ENCODE data around the gene NEUROG3.
A peak's percentile ranks its signal among the peaks of the same experiment; 100 is the strongest.

The NEUROG3 gene

DNA sequence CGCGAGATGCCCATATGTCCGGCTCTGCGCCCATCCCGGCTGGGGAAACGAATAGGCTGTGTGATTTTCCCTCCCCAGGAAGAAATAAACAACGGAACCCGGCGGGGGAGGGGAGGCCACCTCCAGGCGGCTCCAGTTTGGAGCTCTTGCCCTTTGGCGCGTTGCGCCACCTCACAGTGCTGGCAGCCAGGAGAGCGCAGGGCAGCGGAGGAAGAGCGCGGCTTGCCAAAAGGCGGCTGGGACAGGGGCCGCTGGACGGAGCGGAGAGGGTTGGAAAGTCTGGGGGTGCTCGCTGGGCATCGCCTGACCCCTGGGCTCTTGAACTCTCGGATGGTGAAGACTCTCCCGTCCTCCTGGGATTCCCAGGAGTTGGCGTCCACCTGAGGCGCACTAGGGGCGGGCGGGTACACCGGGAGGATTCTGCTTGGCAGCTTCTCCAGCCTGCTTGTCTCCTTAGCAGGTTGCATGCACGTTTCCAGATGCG lies 5.3 kb upstream of the NEUROG3 start:
- Mint-ChIP-seq H3K36me3 (no peaks in the 10 kb centered on the region), H3K9me3 (no peaks in the 10 kb centered on the region), H3K27ac (no peak overlapping the region), H3K4me3 (no peak overlapping the region), H3K27me3 (peaks cover 65 to 78% of the 10 kb centered on the region in 2 donors), H3K4me1 (peaks cover 13 to 16% of the 10 kb centered on the region in 2 donors)
- ATAC-seq (replicated peaks): no peak
- DNase-seq: no peak

DNA sequence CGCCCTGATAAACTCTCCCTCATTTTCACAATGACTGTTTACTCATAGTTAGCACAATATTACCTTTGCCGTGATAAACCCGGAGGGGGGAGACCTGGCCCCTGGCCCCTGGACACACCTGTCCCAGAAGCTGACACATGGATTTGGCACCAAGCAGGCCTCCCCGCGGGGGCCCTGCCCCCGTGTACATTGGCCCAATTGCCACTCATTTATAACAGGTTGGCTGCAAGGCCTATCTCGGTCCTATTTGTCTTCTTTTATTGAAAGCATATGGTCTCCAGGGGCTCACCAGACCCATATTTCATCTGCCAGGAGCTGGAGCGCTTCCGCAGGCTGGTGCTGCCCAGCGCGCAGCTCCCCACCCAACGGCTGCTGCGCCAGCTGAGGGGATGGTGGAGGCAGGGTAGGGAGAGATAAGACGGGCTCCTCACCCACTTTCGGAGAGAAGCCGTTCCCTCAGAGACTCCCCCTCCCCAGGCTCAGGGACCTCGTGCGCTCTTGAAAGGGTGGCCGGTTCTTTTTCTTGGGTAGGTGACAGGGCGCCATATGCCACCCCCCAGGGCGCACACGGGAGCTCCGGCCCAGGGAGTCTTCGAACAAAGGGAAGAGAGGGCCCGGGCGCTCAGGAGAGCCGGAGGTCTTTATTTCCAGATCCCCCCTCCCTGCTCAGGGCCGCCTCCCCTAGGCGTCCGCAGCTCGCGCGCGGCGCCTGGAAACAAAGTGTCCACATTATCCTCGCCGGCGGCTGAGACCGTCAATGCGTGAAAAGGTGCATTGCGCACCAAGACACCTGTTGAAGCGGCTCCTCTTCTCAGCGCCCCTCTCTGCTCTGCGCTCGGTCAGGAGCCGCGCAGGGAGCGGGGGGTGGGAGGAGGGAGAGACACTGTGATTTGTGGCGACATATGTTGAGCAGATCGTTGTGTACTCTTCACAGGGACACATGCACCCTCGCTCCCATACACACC lies 4.3 kb upstream of the NEUROG3 start:
- ATAC-seq (replicated peaks): no peak
- Mint-ChIP-seq H3K4me1 (peaks cover 17 to 26% of the 10 kb centered on the region in 2 donors), H3K4me3 (peak overlapping the region in 1 of 2 donors; percentile 21), H3K36me3 (no peaks in the 10 kb centered on the region), H3K9me3 (no peaks in the 10 kb centered on the region), H3K27ac (no peak overlapping the region), H3K27me3 (peaks cover 72 to 86% of the 10 kb centered on the region in 2 donors)
- DNase-seq: no peak

DNA sequence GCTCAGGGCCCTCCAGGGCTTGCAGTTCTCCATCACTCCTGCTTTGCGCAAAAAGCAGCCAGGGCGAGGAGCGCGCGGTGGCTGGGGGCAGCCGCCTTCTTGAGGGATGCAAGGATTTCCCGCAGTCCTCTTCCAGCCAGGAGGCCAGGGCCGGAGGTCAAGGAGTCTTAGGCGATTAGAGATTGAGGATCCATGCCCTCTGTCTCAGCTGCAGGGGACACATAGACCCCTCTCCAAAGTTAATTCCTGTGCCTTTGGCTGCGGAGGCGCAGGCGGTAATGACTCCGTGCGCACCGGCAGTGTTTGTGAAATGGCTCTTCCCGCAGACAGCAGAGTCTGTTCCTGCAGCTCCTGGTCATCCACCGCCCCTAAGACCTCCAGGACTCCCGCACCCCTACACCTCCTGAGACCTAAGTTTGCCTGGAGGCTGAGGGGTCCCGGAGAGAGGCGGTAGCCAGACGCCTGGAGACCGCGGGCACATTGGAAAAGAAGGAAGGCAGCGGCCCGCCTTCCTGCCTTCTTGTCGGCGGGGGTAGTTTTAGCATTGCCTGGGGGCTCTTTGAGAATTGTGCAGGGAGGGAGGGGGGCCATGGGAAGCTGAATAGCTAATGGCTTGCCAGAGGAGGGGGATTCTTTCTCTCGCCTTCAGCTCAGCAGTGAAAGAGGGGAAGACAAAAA lies 3.3 kb upstream of the NEUROG3 start:
- Mint-ChIP-seq H3K4me1 (peaks cover 20 to 32% of the 10 kb centered on the region in 2 donors), H3K27me3 (peaks cover 78 to 94% of the 10 kb centered on the region in 2 donors), H3K4me3 (no peak overlapping the region), H3K9me3 (no peaks in the 10 kb centered on the region), H3K27ac (peak overlapping the region; percentile 82), H3K36me3 (peaks cover 0 to 3% of the 10 kb centered on the region in 2 donors)
- DNase-seq: no peak
- ATAC-seq (replicated peaks): no peak

DNA sequence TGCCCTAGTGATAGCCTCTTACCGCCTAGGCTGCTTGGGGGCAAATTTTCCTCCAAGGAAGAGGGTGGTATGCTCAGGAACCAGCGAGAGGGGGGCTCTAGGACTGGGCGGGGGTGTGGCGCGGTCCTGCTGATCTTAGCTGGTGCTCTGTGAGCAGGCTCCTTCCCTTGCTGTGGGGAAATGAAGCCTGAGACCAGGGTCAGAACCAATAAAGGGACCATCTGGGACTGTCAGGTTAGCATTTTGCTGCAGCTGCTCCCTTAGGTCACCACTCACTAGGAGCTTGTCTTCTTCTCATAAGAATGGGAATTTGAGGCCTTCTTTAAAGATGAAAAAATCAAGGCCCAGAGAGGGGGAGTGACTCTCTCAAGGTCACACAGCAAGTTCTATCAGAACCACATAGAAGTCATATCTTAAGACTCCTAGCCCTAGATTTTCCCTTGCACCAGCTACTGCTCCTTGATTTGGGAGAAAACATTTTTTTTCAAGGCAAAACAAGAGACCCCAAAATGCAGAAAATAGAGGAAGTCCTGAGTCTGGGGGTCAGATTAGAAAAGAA lies 2.0 kb upstream of the NEUROG3 start:
- Mint-ChIP-seq H3K27ac (no peak overlapping the region), H3K27me3 (peaks cover 78 to 95% of the 10 kb centered on the region in 2 donors), H3K9me3 (no peaks in the 10 kb centered on the region), H3K36me3 (peaks cover 0 to 3% of the 10 kb centered on the region in 2 donors), H3K4me3 (peak overlapping the region in 1 of 2 donors; percentile 39), H3K4me1 (peaks cover 24 to 35% of the 10 kb centered on the region in 2 donors)
- ATAC-seq (replicated peaks) (no peak), DNase-seq (no peak)

DNA sequence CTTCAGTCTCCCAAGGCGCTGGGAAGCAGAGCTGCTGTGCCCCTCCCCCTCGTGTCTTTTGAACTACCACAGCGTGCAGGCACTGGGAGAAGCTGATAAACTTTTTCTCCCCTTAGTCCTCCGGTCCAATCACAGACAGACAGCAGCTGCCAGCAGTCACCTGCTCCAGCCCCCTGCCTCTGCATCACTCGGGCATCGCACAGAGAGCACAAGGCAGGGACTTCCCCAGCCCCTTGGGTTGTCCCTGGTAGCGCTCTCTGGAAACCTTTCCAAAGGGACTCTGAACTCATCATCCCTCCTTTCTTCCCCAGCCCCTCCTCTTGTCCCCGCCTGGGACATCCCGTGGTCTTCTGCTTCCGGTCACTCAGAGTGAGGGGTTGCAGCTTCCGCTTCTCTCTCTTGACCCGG lies 1.4 kb upstream of the NEUROG3 start:
- H3K27ac Mint-ChIP-seq: peak overlapping the region; percentile 39
- H3K36me3 Mint-ChIP-seq: peaks cover 3% of the 10 kb centered on the region in 2 donors
- peak overlapping the region; percentile 39 to 60 for H3K4me3 Mint-ChIP-seq
- DNase-seq (no peak), ATAC-seq (replicated peaks) (peak in 1 of 2 donors; percentile 20)
- no peaks in the 10 kb centered on the region for H3K9me3 Mint-ChIP-seq
- peaks cover 78 to 95% of the 10 kb centered on the region in 2 donors for H3K27me3 Mint-ChIP-seq
- H3K4me1 Mint-ChIP-seq: peaks cover 24 to 35% of the 10 kb centered on the region in 2 donors

DNA sequence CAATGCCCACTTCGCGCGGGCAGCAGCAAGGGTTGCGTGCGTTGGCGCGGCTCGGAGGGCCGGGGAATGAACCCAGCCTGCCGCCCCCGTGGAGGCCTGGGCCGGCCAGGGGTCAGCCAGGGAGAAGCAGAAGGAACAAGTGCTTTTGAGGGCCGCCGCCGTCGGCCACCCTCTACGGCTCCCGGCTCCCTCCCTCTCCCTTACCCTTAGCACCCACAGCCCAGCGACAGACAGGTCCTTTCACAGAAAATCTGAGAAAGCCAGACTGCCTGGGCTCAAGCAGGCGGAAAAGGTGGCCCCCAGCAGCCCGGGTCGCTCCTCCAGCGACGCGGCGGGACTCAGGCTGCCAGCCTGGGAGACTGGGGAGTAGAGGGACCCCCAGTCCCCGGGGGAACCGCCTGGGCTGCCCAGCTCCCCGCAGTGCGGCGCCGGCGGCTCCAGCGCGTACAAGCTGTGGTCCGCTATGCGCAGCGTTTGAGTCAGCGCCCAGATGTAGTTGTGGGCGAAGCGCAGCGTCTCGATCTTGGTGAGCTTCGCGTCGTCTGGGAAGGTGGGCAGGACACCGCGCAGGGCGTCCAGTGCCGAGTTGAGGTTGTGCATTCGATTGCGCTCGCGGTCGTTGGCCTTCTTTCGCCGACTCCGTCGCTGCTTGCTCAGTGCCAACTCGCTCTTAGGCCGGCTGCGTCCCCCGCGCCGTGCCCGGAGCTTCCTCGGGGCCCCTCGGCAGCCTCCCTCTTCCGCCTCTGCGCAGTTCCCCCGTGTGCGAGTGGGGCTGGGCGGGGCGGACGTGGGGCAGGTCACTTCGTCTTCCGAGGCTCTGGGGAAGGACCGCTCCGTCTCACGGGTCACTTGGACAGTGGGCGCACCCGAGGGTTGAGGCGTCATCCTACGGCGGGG lies 815 bp downstream of the NEUROG3 start:
- Mint-ChIP-seq H3K9me3 (no peaks in the 10 kb centered on the region), H3K4me3 (peak overlapping the region; percentile 77 to 79), H3K4me1 (peaks cover 22 to 35% of the 10 kb centered on the region in 2 donors), H3K36me3 (peaks cover 3% of the 10 kb centered on the region in 2 donors), H3K27me3 (peaks cover 73 to 94% of the 10 kb centered on the region in 2 donors), H3K27ac (peak overlapping the region; percentile 91)
- DNase-seq (no peak), ATAC-seq (replicated peaks) (peak; percentile 9 to 29)

DNA sequence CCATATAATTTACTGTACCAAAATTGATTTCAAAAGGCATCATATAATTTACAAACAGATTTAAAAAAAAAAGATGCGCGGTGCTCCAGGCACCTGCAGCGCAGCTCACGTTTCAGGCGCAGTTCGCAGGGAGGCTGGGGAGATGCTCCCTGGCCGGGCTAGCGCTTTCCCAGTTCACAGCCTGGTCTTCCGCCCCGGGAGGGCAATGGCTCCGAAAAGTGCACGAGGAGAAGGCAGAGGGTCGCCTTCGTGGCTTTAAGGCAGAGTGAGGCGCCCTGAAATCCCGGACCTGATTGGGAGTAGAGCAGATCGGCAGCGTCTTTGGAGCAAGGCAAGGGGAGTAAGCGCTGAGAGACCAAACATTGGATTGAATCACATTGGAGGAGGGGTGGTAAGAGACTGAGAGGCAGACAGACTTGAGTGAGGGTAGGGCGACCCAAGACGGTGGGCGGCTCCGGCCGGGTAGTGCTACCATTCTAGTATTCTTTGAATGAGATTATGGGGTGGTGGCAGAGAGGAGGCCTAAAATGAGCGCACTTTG lies 1.5 kb downstream of the NEUROG3 start:
- Mint-ChIP-seq H3K4me3 (peak overlapping the region; percentile 61 to 79), H3K36me3 (peaks cover 3% of the 10 kb centered on the region in 2 donors), H3K27me3 (peaks cover 76 to 94% of the 10 kb centered on the region in 2 donors), H3K9me3 (no peaks in the 10 kb centered on the region), H3K4me1 (peaks cover 22 to 35% of the 10 kb centered on the region in 2 donors), H3K27ac (peak overlapping the region; percentile 63)
- DNase-seq (no peak), ATAC-seq (replicated peaks) (no peak)

DNA sequence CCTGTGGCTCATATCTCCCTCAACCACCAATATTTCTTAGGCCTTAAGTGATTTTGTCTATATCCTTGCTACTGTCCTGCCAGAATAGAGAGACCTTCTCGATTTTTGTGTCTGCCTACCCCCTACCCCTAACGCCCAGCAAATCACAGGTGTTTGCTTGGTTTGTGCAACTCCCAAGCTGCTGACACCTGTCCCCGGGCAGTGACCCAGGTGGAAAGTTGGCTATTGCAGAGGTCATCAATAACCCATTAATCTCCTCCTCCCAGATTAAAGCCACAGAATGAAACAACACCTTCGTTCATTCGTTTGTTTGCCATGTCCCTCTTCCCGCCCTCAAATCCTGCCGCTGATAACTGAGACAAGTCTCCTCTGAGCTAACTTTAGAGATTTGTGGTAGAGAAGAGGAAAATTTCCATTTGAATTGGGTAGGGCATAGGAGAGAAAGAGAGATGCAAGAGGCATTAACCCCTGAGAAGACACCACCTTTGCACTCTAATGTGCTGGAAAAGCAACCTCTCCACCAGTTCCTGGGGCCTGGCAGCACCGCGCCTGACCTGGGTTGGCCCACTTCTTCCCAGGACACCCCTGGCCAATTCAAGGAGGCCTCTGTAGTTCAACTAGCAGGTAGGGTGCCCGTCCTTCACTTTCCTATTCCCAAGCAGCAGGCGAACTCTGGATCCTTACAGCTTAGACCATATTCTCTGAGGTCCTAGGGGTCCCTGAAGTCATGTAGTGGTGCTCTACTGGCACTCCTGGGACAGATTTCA lies 3.0 kb downstream of the NEUROG3 start:
- Mint-ChIP-seq H3K9me3 (no peaks in the 10 kb centered on the region), H3K27ac (peak overlapping the region; percentile 43), H3K4me1 (peaks cover 22 to 35% of the 10 kb centered on the region in 2 donors), H3K4me3 (no peak overlapping the region), H3K36me3 (peaks cover 3% of the 10 kb centered on the region in 2 donors), H3K27me3 (peaks cover 80 to 96% of the 10 kb centered on the region in 2 donors)
- ATAC-seq (replicated peaks) (no peak), DNase-seq (no peak)

DNA sequence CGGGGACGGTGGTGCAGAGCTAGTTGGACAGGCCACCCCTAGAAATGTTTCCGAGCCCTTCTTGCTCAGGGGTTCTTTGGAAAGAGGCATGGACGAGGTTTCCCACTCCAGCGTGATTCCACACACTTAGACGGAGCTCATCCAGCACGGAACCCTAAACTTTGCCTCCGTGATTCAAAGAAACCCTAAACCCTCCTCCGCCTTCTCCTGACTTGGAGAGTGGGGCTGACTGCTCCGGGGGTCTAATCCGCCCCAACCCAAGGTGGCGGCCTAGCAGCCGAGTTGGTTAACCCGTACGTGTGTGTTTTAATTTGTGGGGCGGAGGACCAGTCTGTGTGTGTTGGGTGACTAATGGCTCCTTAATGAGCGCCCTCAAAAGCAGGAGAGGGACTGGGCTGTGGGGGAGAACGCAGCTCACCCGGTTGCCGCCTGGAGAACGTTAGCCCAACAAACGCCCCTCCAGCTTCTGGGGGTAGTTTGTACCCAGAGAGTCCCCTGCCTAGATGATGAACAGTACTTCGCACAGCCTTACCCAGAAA lies 3.8 kb downstream of the NEUROG3 start:
- Mint-ChIP-seq H3K27me3 (peaks cover 79 to 95% of the 10 kb centered on the region in 2 donors), H3K36me3 (peaks cover 3% of the 10 kb centered on the region in 2 donors), H3K4me3 (no peak overlapping the region), H3K9me3 (no peaks in the 10 kb centered on the region), H3K4me1 (peaks cover 17 to 29% of the 10 kb centered on the region in 2 donors), H3K27ac (no peak overlapping the region)
- ATAC-seq (replicated peaks) (no peak), DNase-seq (no peak)

DNA sequence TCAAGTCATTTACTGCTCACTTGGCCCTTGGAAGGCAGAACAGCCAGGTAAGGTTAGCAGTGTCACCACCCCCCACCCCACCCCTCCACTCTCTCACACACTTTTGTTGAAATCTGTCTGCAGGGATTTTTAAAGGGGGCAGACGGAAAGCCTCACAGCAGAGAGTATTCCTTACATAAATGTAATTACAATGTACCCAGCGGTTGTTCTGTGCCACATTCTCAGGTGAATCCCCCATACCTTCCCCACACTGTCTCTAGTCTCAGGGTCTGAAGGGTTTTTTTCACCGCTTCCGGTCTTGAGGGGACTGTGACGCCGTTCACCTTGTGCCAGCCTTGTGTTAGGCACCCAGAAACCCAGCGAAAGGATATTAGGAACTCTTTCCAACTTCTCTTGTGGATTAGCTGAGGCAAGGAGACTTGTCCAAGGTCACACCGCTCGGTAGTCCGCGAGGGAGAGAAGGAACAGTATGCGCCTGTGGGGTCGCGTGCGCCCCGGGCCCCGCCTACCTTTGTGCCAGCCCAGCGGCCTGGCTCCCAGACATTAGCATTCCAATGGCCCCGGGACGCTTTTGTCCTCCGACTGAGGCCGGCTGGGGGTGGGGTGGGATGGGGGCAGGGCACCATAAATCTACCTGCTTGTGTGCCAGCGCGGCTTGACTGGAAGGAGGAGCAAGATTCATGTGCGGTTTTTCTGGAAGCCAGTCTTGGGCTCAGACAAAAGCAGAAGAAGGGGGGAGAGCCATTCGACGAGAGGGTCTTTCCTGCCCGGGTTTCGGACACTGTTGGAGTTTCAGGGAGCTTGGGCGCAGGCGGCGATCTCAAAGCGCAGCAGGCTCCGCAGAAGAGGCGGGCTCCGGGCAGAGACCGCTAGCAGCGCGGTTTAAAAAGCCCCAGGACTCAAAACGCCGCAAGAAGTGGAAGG lies 4.5 kb downstream of the NEUROG3 start:
- Mint-ChIP-seq H3K4me1 (peaks cover 14 to 21% of the 10 kb centered on the region in 2 donors), H3K36me3 (peaks cover 3% of the 10 kb centered on the region in 2 donors), H3K27me3 (peaks cover 81 to 95% of the 10 kb centered on the region in 2 donors), H3K9me3 (no peaks in the 10 kb centered on the region), H3K27ac (no peak overlapping the region), H3K4me3 (no peak overlapping the region)
- no peak for ATAC-seq (replicated peaks)
- DNase-seq: no peak

DNA sequence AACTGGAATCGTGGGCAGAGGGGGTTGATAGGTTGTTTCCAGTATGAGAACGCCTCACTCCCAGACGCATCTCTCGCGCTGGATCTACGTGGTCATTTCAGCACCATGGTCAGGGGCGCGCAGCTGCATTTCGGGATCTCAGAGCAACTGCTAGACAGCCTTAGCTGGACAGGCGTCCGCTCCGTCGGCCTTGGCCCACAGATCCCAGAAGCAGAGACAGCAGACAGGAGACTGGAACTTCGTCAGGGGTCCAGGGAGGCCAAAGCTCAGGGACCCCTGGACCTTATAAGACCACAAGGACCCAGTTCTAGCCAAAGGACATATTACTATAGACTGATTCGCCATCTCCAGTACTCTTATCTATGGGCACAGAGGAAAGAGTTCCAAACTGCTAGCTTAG lies 5.3 kb downstream of the NEUROG3 start:
- Mint-ChIP-seq H3K27me3 (peaks cover 80 to 93% of the 10 kb centered on the region in 2 donors), H3K27ac (no peak overlapping the region), H3K9me3 (no peaks in the 10 kb centered on the region), H3K36me3 (peaks cover 3% of the 10 kb centered on the region in 2 donors), H3K4me1 (peaks cover 9 to 13% of the 10 kb centered on the region in 2 donors), H3K4me3 (no peak overlapping the region)
- DNase-seq: no peak
- no peak for ATAC-seq (replicated peaks)
